Hematopoietic multipotent progenitor cell treated with erythropoietin and hydrocortisone succinate and interleukin-3 and kit ligand, for 6 days (in vitro differentiated cells): ENCODE data around the gene ANKRD7.
"Not testable (repeated sequence)": the region's sequence is repeated elsewhere in the genome, so short reads cannot be mapped to it uniquely, and the experiment has no call there.

ENCODE experiments used
- DNase-seq: peaks from one replicate; pipeline ENCODE4 v3.0.0-alpha.2; 2015

ANKRD7 gene

DNA sequence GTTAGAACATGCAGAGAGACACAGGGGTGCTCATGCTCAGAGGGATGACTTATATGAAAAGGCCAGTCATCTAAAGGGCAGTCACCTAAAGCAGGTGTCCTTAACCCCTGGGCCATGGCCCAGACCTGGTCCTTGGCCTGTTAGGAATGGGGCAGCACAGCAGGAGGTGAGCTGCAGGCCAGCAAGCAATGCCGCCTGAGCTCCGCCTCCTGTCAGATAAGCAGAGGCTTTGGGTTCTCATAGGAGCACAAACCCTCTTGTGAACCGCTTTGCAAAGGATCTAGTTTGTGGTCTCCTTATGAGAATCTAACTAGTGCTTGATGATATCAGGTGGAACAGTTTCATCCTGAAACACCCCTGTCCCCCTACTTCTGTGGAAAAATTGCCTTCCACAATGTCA is 14.5 kb downstream of the ANKRD7 start:
- no peak for DNase-seq

- DNase-seq, result not testable (repeated sequence)
Measured at GRCh38 chr7:118240320-118240719, 15.8 kb downstream of the ANKRD7 start.

DNA sequence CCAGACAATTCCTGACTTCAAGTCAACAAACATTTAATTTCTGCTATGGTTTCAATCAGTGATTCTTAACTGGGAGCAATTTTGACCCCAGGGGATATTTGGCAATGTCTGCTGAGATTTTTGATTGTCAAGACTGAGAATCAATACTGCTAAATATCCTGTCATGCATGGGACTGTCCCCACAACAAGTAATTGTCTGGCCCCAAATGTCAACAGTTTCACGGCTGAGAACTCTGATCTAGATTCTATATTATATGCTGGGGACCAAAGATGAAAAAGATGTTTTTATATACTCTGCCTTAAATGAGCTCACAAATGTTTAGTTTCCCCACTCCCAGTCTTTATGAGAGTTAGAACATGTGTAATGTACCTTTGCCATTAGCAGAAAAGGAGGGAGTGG is 19.2 kb downstream of the ANKRD7 start:
- DNase-seq, result no peak

GRCh38 chr7:118245267-118246040 is 20.9 kb downstream of the ANKRD7 start:
- no peak for DNase-seq

DNA sequence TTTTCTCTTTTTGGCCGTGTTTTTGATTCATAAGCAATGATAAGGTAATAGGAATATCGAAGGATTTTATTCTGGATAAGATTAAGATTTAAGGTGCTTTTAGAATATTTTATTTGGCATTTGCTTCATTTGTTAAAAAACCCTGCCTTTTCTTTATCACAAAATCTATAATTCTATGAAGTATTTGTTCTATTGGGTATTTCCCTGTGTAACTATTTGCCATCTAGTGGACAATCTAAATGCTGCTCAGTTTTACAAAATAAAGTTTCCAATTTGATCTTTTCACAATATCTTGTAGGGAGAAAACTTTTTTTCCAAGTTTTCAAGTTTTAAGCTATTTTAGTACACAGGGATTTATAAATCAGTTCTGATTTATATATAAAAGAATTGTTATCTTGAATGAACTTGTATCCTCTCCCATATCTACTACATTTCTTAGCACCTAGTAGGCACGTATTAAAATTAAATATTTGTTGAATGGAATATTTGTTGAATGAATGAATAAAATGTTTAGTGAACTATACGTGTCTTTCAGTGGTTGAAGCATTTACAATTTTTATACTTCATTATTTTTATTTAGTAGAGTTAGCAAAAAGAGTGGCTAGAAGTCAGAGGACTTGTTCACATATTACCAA is 26.5 kb downstream of the ANKRD7 start:
- peak; percentile 3 for DNase-seq

- no peak for DNase-seq
Measured at GRCh38 chr7:118252087-118252486, 27.6 kb downstream of the ANKRD7 start.

DNA sequence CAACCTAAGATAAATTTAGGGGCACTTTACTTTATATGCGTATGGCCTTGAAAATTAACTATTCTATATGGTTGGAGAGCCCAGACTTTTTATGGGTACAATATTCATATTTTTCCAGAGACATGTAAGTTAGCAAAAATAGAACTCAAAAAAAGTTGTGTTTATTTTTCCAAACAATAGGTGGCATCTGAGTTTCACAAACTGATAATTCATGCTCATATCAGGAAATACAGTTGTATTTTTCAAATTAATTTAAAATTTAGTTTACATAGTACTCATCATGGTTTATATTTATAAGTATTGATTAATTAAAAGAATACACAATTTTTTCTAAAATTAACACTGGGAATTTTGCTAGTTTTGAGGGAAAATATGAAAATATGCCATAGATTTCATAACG is 34.6 kb downstream of the ANKRD7 start:
- peak; percentile 21 for DNase-seq

DNA sequence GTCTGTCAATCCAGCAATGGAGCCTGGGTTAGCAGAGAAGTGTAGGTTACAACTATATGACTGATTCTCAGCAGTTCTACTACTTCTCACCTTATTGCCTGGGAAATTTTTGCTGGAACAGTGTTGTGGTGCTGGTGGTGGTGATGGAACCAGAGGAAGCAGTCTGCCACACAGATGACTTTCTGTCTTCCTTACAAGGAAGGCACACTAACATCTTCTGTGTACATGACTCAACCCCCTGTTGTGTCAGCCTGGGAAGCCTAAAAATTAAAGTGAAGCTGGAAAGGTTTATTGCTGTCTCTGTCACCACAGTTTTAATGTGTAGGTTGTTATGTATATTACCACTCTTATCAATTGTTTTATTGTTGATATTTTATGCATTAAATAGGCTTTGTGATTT is 40.3 kb downstream of the ANKRD7 start:
- no peak for DNase-seq

- DNase-seq, result no peak
Measured at GRCh38 chr7:118280319-118281012, 56.0 kb downstream of the ANKRD7 start.

DNA sequence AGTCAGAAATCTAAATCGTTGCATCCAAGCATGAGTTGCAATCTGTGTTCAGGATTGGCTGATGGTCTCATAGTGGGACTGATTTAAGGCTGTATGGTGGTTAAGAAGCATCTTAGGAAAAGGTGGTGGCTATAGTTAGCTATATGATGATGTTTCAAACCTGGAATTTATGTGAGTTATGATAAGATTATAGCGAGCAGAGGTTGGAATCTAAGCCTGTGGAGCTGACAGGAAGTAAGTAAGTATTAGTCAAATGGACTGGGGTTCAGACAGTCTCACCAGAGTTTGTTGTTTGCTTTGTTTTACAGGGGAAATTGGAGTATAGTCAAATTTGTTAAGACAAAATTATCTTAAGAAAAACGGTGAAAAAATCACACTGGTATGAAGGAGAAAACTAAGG is 56.7 kb downstream of the ANKRD7 start:
- no peak for DNase-seq

DNA sequence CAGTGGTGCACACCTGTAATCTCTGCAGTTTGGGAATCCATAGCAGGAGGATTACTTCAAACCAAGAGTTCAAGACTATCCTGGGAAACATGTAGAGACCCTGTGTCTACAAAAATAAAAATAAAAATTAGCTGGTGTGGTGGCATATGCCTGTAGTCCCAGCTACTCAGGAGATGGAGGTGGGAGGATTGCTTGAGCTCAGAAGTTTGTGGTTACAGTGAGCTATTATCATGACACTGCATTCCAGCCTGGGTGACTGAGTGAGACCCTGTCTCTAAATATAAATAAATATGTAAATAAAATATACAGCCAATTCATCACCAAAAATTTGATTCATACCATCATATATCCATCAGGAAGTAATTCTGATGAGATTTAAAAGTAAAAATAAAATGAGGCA is 60.9 kb downstream of the ANKRD7 start:
- no peak for DNase-seq

DNA sequence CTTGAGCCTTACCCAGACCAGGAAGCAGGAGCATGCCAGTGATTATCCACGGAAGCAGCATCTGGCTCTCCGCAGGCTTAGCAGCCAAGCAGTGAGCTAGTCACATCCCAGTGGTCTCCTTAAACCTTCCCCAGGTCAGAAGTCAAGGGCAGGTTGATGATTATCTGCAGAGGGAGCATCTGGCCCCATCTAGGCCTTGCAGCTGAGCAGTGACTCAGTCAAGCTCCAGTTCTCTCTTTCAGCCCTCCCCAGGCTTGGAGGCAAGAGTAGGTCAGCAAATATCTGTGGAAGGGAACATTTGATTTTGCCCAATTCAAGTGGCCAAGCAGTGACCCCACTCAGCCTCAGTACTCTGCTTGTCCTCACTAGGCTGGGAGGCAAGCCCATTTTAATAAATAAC is 61.6 kb downstream of the ANKRD7 start:
- no peak for DNase-seq

- DNase-seq, result peak; percentile 57
Measured at GRCh38 chr7:118288098-118288497, 63.6 kb downstream of the ANKRD7 start.

DNA sequence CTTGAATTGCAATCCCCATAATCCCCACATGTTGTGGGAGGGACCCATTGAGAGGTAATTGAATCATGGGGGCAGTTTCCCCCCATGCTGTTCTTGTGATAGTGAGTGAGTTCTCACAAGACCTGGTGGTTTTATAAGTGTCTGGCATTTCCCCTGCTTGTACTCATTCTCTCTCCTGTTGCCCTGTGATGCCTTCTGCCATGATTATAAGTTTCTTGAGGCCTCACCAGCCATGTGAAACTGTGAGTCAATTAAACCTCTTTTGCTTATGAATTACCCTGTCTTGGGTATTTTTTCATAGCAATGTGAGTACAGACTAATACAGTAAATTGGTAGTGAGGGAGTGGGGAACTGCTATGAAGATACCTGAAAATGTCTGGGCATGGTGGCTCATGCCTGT is 65.0 kb downstream of the ANKRD7 start:
- DNase-seq, result no peak
